OCI-LY1 (cell line): Measurements from ENCODE around the gene C3orf80.

Experiments used
- H2AFZ ChIP-seq: fragments of 200-600 bp; sonication (generic), shearing (Covaris generic); 2 replicates; pipeline ENCODE4 v1.6.0; 2014; ENCODE audit warnings: antibody characterized with exemption, mild to moderate bottlenecking, low read length
- H3F3A ChIP-seq: fragments of 200-600 bp; sonication (generic), shearing (Covaris generic); 2 replicates; pipeline ENCODE4 v1.6.0; 2014; ENCODE audit warnings: mild to moderate bottlenecking, antibody characterized with exemption, low read length, moderate library complexity; ENCODE audit not compliant: insufficient read depth
- H3K27ac ChIP-seq: fragments of 200-600 bp; sonication (generic); 2 replicates; pipeline ENCODE4 v1.5.1; 2014; ENCODE audit warnings: low read length, mixed run types, mild to moderate bottlenecking, low read depth; ENCODE audit not compliant: poor library complexity, severe bottlenecking
- H3K27me3 ChIP-seq: fragments of 200-600 bp; sonication (generic); 2 replicates; pipeline ENCODE4 v1.6.0; 2014; ENCODE audit warnings: antibody characterized with exemption, mild to moderate bottlenecking, low read length, moderate library complexity; ENCODE audit not compliant: insufficient read depth
- H3K36me3 ChIP-seq: fragments of 200-600 bp; sonication (generic); 2 replicates; pipeline ENCODE4 v1.6.1; 2014; ENCODE audit warnings: mild to moderate bottlenecking, antibody characterized with exemption, low read length, moderate library complexity, mixed read lengths; ENCODE audit not compliant: insufficient read depth
- H3K4me1 ChIP-seq: fragments of 200-600 bp; sonication (generic); 2 replicates; pipeline ENCODE4 v1.5.1; 2014; ENCODE audit warnings: mild to moderate bottlenecking, low read length, moderate library complexity; ENCODE audit not compliant: insufficient read depth, severe bottlenecking
- H3K4me2 ChIP-seq: fragments of 200-600 bp; sonication (generic), shearing (Covaris generic); 2 replicates; pipeline ENCODE4 v1.6.1; 2014; ENCODE audit warnings: low read length
- H3K4me3 ChIP-seq: fragments of 200-600 bp; sonication (generic); 2 replicates; pipeline ENCODE4 v1.5.1; 2014; ENCODE audit warnings: low read length, low read depth, mild to moderate bottlenecking, mixed read lengths; ENCODE audit not compliant: poor library complexity, severe bottlenecking
- H3K79me2 ChIP-seq: fragments of 200-600 bp; shearing (Covaris generic); 2 replicates; pipeline ENCODE4 v1.6.1; 2016; ENCODE audit warnings: mixed run types, low read length, mixed read lengths; ENCODE audit not compliant: insufficient read depth
- H3K9ac ChIP-seq: fragments of 200-600 bp; sonication (generic), shearing (Covaris generic); 2 replicates; pipeline ENCODE4 v1.6.1; 2014; ENCODE audit warnings: mild to moderate bottlenecking, low read length, mixed read lengths
- H3K9me2 ChIP-seq: fragments of 200-600 bp; sonication (generic), shearing (Covaris generic); 2 replicates; pipeline ENCODE4 v1.6.1; 2014; ENCODE audit warnings: low read depth, mild to moderate bottlenecking, low read length, mixed read lengths
- H3K9me3 ChIP-seq: fragments of 200-600 bp; shearing (Covaris generic); 2 replicates; pipeline ENCODE4 v1.6.1; 2014; ENCODE audit warnings: low read length, mixed read lengths
- H4K20me1 ChIP-seq: fragments of 200-600 bp; sonication (generic), shearing (Covaris generic); 2 replicates; pipeline ENCODE4 v1.6.0; 2016; ENCODE audit warnings: mild to moderate bottlenecking, low read length; ENCODE audit not compliant: insufficient read depth
- CTCF ChIP-seq: fragments of 200-600 bp; sonication (generic), shearing (Covaris generic); IDR thresholded peaks from 2 replicates; pipeline ENCODE4 v1.5.1; 2017; ENCODE audit warnings: mild to moderate bottlenecking, antibody characterized with exemption, low read length, moderate library complexity, mixed read lengths
- EZH2 ChIP-seq: fragments of 200-600 bp; sonication (generic), shearing (Covaris generic); IDR thresholded peaks from 2 replicates; pipeline ENCODE4 v1.8.0; 2017; ENCODE audit warnings: borderline replicate concordance, mixed run types, mild to moderate bottlenecking, antibody characterized with exemption, low read length, moderate library complexity, mixed read lengths

C3orf80 gene

GRCh38 chr3:160179906-160180305, 45.3 kb upstream of the C3orf80 start:
- H3K27me3 ChIP-seq: no peaks in the 10 kb centered on the region
- no peaks in the 10 kb centered on the region for H3K36me3 ChIP-seq
- no peak for TF ChIP-seq CTCF
- no peak for TF ChIP-seq EZH2
- no peaks in the 10 kb centered on the region for H3K79me2 ChIP-seq
- H2AFZ ChIP-seq: no peak overlapping the region
- H3K4me3 ChIP-seq: no peak overlapping the region
- H3K4me2 ChIP-seq: no peak overlapping the region
- no peaks in the 10 kb centered on the region for H3K9me2 ChIP-seq
- H3K9me3 ChIP-seq: peaks cover 4% of the 10 kb centered on the region
- H3K4me1 ChIP-seq: no peaks in the 10 kb centered on the region
- no peak overlapping the region for H3K27ac ChIP-seq
- H4K20me1 ChIP-seq: no peaks in the 10 kb centered on the region
- H3K9ac ChIP-seq: no peak overlapping the region
- H3F3A ChIP-seq: no peaks in the 10 kb centered on the region

- Histone ChIP-seq H4K20me1 (no peaks in the 10 kb centered on the region), H3F3A (no peaks in the 10 kb centered on the region), H3K9me2 (no peaks in the 10 kb centered on the region), H3K79me2 (no peaks in the 10 kb centered on the region), H3K9ac (no peak overlapping the region), H3K27me3 (no peaks in the 10 kb centered on the region), H3K4me2 (no peak overlapping the region), H3K9me3 (peaks cover 4% of the 10 kb centered on the region), H2AFZ (no peak overlapping the region), H3K4me1 (no peaks in the 10 kb centered on the region), H3K4me3 (no peak overlapping the region), H3K27ac (no peak overlapping the region), H3K36me3 (no peaks in the 10 kb centered on the region)
- TF ChIP-seq CTCF (no peak), EZH2 (no peak)
Observed at GRCh38 chr3:160180581-160181216, 44.5 kb upstream of the C3orf80 start.

GRCh38 chr3:160183345-160184076, 41.7 kb upstream of the C3orf80 start:
- TF ChIP-seq EZH2 (no peak), CTCF (no peak)
- H3K79me2 ChIP-seq: no peaks in the 10 kb centered on the region
- no peaks in the 10 kb centered on the region for H3K9me2 ChIP-seq
- no peak overlapping the region for H3K9ac ChIP-seq
- no peak overlapping the region for H2AFZ ChIP-seq
- no peaks in the 10 kb centered on the region; the same call in 1 of the 2 replicates for H3K27me3 ChIP-seq
- H3K36me3 ChIP-seq: no peaks in the 10 kb centered on the region
- no peaks in the 10 kb centered on the region for H3K4me1 ChIP-seq
- H3K4me3 ChIP-seq: no peak overlapping the region
- H3K4me2 ChIP-seq: no peak overlapping the region
- no peaks in the 10 kb centered on the region for H3F3A ChIP-seq
- no peak overlapping the region for H3K27ac ChIP-seq
- no peaks in the 10 kb centered on the region for H3K9me3 ChIP-seq
- H4K20me1 ChIP-seq: no peaks in the 10 kb centered on the region
